Umbilical cord (tissue), 2 donors: ENCODE measurements around the gene ZGPAT. TPM values are rescaled to one million over a fixed set of nuclear protein-coding genes. Genes with fewer than 3 reads are reported as not detected.

Experiments used
- DNase-seq: peaks from one replicate; pipeline ENCODE4 v3.0.0-alpha.2; 2015; ENCODE audit warnings: low spot score
- total RNA-seq: library from RNA; depleted of rRNA; stranded (reverse); fragments of >200 nt; gene quantifications from one replicate; pipeline ENCODE4 v1.2.3, GENCODE V29; 2014; ENCODE audit warnings: low replicate concordance; ENCODE audit not compliant: insufficient read depth

ZGPAT gene
- total RNA-seq, 1 donor from 2014 or later: 15.6 TPM

GRCh38 chr20:63692436-63693082 is 15.3 kb upstream of the ZGPAT start:
- DNase-seq: no peak

GRCh38 chr20:63693083-63693732 is 14.6 kb upstream of the ZGPAT start:
- no peak for DNase-seq

- DNase-seq: no peak
Observed at GRCh38 chr20:63693733-63694583, 13.9 kb upstream of the ZGPAT start.

GRCh38 chr20:63694584-63695423 is 13.0 kb upstream of the ZGPAT start:
- no peak for DNase-seq

- DNase-seq: no peak
Observed at GRCh38 chr20:63695424-63696305, 12.2 kb upstream of the ZGPAT start.

GRCh38 chr20:63696306-63696627 is 11.6 kb upstream of the ZGPAT start:
- DNase-seq: no peak

GRCh38 chr20:63696628-63697356 is 11.0 kb upstream of the ZGPAT start, which contains the start of gene TNFRSF6B:
TNFRSF6B (plus strand) TSS chr20:63696652; CDS start chr20:63696768, 116 bp downstream.
- no peak for DNase-seq

GRCh38 chr20:63697357-63697867 is 10.4 kb upstream of the ZGPAT start:
- DNase-seq: no peak

GRCh38 chr20:63697868-63698545 is 9.8 kb upstream of the ZGPAT start:
- DNase-seq: no peak

GRCh38 chr20:63698739-63699465 is 8.9 kb upstream of the ZGPAT start:
- DNase-seq: no peak

- no peak for DNase-seq
Observed at GRCh38 chr20:63699466-63700198, 8.2 kb upstream of the ZGPAT start.

- DNase-seq: no peak
Observed at GRCh38 chr20:63700199-63701050, 7.4 kb upstream of the ZGPAT start.

- no peak for DNase-seq
Observed at GRCh38 chr20:63701051-63701328, 6.8 kb upstream of the ZGPAT start.

GRCh38 chr20:63701329-63702035 is 6.4 kb upstream of the ZGPAT start:
- DNase-seq: no peak

- DNase-seq: no peak
Observed at GRCh38 chr20:63702036-63702665, 5.7 kb upstream of the ZGPAT start.
